WERI-Rb-1 (cell line): ENCODE data around the gene RASIP1.

Experiments
- DNase-seq: peaks from one replicate; pipeline ENCODE4 v3.0.0-alpha.2; 2020
- H3K27ac ChIP-seq: fragments of 250-450 bp; sonication (Bioruptor Pico); 2 replicates; pipeline ENCODE4 v1.5.1; 2020; ENCODE audit warnings: mild to moderate bottlenecking, moderate library complexity
- H3K27me3 ChIP-seq: fragments of 250-450 bp; sonication (Bioruptor Pico); 2 replicates; pipeline ENCODE4 v1.5.1; 2021; ENCODE audit warnings: mild to moderate bottlenecking, low read depth, moderate library complexity; ENCODE audit not compliant: insufficient read depth, severe bottlenecking
- H3K36me3 ChIP-seq: fragments of 250-450 bp; sonication (Bioruptor Pico); 2 replicates; pipeline ENCODE4 v1.5.1; 2020; ENCODE audit warnings: mild to moderate bottlenecking, moderate library complexity
- H3K4me3 ChIP-seq: 2 replicates; pipeline ENCODE4 v1.5.1; 2011; ENCODE audit warnings: low read depth, mild to moderate bottlenecking, control low read depth, low read length
- H3K9me3 ChIP-seq: fragments of 250-450 bp; sonication (Bioruptor Pico); 2 replicates; pipeline ENCODE4 v1.5.1; 2021; ENCODE audit warnings: mild to moderate bottlenecking, moderate library complexity; ENCODE audit not compliant: severe bottlenecking
- CTCF ChIP-seq: IDR thresholded peaks from 2 replicates; pipeline ENCODE4 v1.5.1; 2011; ENCODE audit warnings: low read depth, mild to moderate bottlenecking, control low read depth, inconsistent platforms, low read length

Gene RASIP1

GRCh38 chr19:48746110-48746509 lies 5.7 kb upstream of the RASIP1 start:
- Histone ChIP-seq H3K27ac (no peak overlapping the region), H3K27me3 (no peaks in the 10 kb centered on the region), H3K9me3 (no peaks in the 10 kb centered on the region), H3K4me3 (no peak overlapping the region), H3K36me3 (no peaks in the 10 kb centered on the region)
- TF ChIP-seq CTCF, result no peak
- no peak for DNase-seq

DNA sequence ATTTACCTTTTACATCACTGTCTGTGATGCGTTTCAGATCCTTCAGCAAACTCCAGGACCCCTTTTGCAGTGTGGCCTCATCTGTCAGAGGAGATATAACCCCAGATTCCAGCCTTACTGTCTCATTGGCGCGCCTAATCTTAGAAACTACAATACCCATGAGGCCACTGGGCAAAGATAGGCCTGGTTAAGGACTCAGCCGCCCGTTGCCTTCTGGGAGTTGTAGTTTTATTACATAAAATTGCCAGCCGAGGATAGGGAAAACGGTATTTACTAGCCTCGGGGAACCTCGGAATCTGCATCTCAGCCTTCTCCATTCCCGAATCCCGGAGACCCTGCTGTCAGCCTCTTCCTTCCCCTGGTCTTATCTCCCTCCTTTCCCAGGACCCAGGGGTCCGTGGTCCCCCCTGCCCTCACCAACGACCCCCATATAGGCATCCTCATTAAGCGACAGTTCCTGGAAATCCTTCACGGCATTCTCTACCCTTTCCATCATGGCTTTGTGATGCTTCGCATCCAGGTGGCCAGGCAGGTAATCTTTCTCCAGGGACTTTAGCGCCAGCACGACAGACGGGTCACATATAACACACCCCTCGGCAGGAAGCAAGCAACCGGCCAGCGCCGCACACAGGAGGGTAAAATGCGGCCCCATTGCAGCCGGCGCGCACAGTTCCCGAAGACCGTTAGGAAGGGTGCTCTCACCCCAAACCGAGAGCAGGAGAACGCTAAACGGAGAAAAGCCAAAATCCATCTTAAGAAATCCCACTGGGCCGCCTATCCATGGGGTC lies 5.0 kb upstream of the RASIP1 start:
- Histone ChIP-seq H3K36me3 (no peaks in the 10 kb centered on the region), H3K27me3 (no peaks in the 10 kb centered on the region), H3K4me3 (no peak overlapping the region), H3K9me3 (no peaks in the 10 kb centered on the region), H3K27ac (no peak overlapping the region)
- DNase-seq, result peak; percentile 53
- TF ChIP-seq CTCF, result no peak

DNA sequence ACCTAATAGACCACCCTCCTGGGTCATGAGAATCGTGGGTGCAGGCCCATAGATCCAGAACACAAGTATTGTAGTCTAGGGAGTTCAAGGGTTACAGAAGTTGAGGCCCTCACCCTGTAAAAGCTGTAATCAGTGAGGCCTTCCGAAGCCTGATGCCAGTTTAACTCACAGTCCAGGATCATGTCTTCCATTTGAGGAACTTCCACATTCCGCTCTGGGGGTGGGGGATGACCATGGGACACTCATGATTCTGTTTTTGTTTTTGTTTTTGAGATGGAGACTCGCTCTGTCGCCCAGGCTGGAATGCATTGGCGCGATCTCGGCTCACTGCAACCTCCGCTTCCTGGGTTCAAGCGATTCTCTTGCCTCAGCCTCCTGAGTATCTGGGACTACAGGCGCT lies 1.7 kb upstream of the RASIP1 start:
- no peak for DNase-seq
- TF ChIP-seq CTCF, result no peak
- no peak overlapping the region for H3K27ac ChIP-seq
- no peaks in the 10 kb centered on the region for H3K36me3 ChIP-seq
- peaks cover 2% of the 10 kb centered on the region for H3K27me3 ChIP-seq
- no peak overlapping the region for H3K4me3 ChIP-seq
- no peaks in the 10 kb centered on the region for H3K9me3 ChIP-seq

DNA sequence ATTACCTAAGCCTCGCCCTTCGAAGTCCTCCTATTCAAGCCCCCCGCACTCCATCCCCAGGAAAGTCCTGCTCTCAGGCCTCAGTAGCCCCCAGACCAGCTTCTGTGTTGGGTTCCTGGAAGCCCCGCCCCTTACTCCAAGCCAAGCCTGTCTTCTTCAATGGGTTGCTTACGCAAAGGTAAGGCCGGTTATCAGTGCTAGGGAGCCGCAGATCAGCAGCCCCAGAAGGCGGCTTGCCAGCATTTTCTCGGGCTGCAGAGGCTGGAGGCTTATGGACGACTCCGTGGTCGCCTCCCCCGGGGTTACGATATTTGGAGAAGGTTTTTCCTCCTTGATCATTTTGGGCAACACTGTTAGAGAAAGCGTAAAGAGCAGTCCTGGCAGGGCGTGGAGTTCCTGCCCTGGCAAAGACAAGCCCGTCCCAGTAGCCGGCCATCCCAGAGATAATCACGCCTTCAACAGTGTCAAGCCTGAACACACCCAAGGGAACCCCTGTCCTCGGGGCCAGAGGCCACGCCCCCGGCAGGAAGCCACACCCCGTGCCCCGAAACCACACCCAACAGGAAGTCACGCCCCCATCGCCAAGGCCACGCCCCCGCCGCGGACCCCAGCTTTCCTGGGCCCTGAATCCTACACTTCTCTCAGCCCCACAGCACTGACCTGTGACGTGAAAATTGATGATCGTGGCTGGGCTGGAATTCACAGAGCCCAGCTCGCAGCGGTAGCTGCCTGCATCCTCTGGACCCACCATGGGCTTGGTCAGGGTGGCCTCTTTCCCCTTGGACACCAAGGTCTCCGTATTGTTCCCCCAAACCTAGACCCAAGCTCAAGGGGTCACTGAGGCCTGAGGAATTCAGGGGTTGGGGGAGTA lies 954 bp upstream of the RASIP1 start:
- TF ChIP-seq CTCF, result no peak
- Histone ChIP-seq H3K27ac (no peak overlapping the region), H3K4me3 (no peak overlapping the region), H3K36me3 (no peaks in the 10 kb centered on the region), H3K27me3 (peaks cover 2% of the 10 kb centered on the region), H3K9me3 (no peaks in the 10 kb centered on the region)
- peak; percentile 38 for DNase-seq

DNA sequence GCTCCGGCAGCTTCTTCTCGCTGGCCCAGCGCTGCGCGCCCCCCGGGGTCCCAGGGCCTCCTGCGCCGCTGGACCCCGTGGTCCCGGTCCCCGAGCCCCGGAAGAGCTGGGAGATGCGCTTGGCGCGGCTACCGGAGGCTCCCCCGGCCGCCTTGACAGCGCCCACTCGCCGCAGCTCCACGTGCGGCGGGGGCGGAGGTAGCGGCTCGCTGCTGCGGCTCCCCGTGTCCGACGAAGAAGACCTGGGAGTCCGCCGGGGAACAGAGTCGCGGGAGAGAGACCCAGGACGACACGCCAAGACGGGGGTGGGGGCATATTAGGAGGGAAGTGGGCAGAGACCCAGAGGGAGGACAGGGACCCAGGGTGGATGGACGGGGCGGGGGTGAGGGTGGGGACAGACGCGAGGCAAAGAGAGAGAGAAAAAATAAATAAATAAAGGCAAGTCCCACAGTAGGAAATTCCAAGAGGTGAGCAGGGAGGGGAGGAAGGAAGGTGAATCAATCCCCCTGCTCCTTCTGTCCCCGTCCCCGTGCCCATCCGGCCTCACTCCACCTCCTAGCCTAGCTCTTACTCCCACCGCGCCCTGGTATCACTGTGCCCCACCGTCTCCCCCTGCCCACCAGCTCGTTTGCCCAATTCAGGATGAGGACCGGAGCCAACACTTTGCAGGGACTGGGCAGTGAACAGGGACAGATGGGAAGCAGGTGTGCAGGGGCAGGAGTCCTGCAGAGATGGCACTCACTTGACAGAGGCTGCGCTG lies 826 bp downstream of the RASIP1 start:
- TF ChIP-seq CTCF, result no peak
- H3K36me3 ChIP-seq, result no peaks in the 10 kb centered on the region
- H3K27me3 ChIP-seq, result peaks cover 2% of the 10 kb centered on the region
- no peak for DNase-seq
- H3K9me3 ChIP-seq, result no peaks in the 10 kb centered on the region
- peak overlapping the region; percentile 53; the same call in 1 of the 2 replicates for H3K27ac ChIP-seq
- H3K4me3 ChIP-seq, result peak overlapping the region; percentile 53
